Skin of body (tissue), 2 donors: ENCODE results near the gene FOXP1. TPM values are rescaled to one million over a fixed set of nuclear protein-coding genes. Genes with fewer than 3 reads are reported as not detected.
A peak's percentile ranks its signal among the peaks of the same experiment; 100 is the strongest.

Experiments
- DNase-seq: peaks from one replicate; lab custom pipeline; 2025; lab: John Stamatoyannopoulos, UW
- total RNA-seq: library from RNA; depleted of rRNA; stranded (reverse); fragments of >200 nt; gene quantifications from one replicate; pipeline ENCODE4 v1.2.3, GENCODE V29; 2014

The FOXP1 gene
- total RNA-seq, 1 donor from 2014 or later: 56.7 TPM

GRCh38 chr3:71088019-71088708 is 495.4 kb downstream of the FOXP1 start:
- DNase-seq: no peak

GRCh38 chr3:71087143-71088018 is 496.1 kb downstream of the FOXP1 start:
- DNase-seq: no peak

GRCh38 chr3:71086777-71087142 is 496.8 kb downstream of the FOXP1 start:
- no peak for DNase-seq

GRCh38 chr3:71083726-71084131 is 499.8 kb downstream of the FOXP1 start:
- no peak for DNase-seq

GRCh38 chr3:71082833-71083232 is 500.7 kb downstream of the FOXP1 start:
- no peak for DNase-seq

- DNase-seq: no peak
These were observed 502.9 kb downstream of the FOXP1 start for GRCh38 chr3:71080517-71081083.

- DNase-seq: no peak
These were observed 504.6 kb downstream of the FOXP1 start for GRCh38 chr3:71078723-71079525.

GRCh38 chr3:71078199-71078598 is 505.3 kb downstream of the FOXP1 start:
- no peak for DNase-seq

GRCh38 chr3:71077070-71077469 is 506.5 kb downstream of the FOXP1 start:
- no peak for DNase-seq

GRCh38 chr3:71076361-71077002 is 507.0 kb downstream of the FOXP1 start:
- DNase-seq: no peak

- no peak for DNase-seq
These were observed 508.0 kb downstream of the FOXP1 start for GRCh38 chr3:71075494-71075893.

- DNase-seq: no peak
These were observed 509.1 kb downstream of the FOXP1 start for GRCh38 chr3:71074423-71074822.

- DNase-seq: no peak
These were observed 510.5 kb downstream of the FOXP1 start for GRCh38 chr3:71072986-71073385.

- DNase-seq: no peak
These were observed 511.2 kb downstream of the FOXP1 start for GRCh38 chr3:71072287-71072686.

- DNase-seq: no peak
These were observed 512.7 kb downstream of the FOXP1 start for GRCh38 chr3:71070497-71071463.

- DNase-seq: no peak
These were observed 513.7 kb downstream of the FOXP1 start for GRCh38 chr3:71069797-71070196.

- no peak for DNase-seq
These were observed 515.4 kb downstream of the FOXP1 start for GRCh38 chr3:71067977-71068654.

GRCh38 chr3:71066849-71067261 is 516.7 kb downstream of the FOXP1 start:
- DNase-seq: no peak

- DNase-seq: no peak
These were observed 517.2 kb downstream of the FOXP1 start for GRCh38 chr3:71066356-71066755.

- DNase-seq: peak; percentile 46
These were observed 517.8 kb downstream of the FOXP1 start for GRCh38 chr3:71065764-71066013.
